ENCODE results near the gene LILRB2. TPM values are rescaled to one million over a fixed set of nuclear protein-coding genes. Genes with fewer than 3 reads are reported as not detected.
"Not testable (repeated sequence)": the region's sequence is repeated elsewhere in the genome, so short reads cannot be mapped to it uniquely, and the experiment has no call there.

The LILRB2 gene
- total RNA-seq, result not detected

GRCh38 chr19:54281007-54281728 is at the start of gene LILRB2:
Gene LILRB2, minus strand, starts transcription at chr19:54281110. Its CDS starts 614 bp downstream, at chr19:54280496.
- Mint-ChIP-seq H3K9me3 (ENCODE audit: low read depth) (no peaks in the 10 kb centered on the region), H3K36me3 (ENCODE audit: low read depth) (no peaks in the 10 kb centered on the region), H3K4me3 (no peak within 1 kb of the TSS), H3K27me3 (peaks cover 39% of the 10 kb centered on the region), H3K27ac (no peak within 1 kb of the TSS), H3K4me1 (no peaks in the 10 kb centered on the region)
- DNase-seq (no peak), ATAC-seq (no peak)
- CTCF ChIA-PET, result no interaction called here
- intact Hi-C loops (cut with DNase I, micrococcal nuclease), result loop anchor here in 1 of 2 experiments (5.0 kb wide), 1 partner anchor 351 kb away; the partner anchor contains the start of gene LILRB1
- POLR2A ChIA-PET, result no interaction called here

- H3K36me3 Mint-ChIP-seq (ENCODE audit: low read depth), result no peaks in the 10 kb centered on the region
- no peak for DNase-seq
- no peak for ATAC-seq
- no peak overlapping the region for H3K4me3 Mint-ChIP-seq
- intact Hi-C loops (cut with DNase I, micrococcal nuclease), result no loop called here
- H3K27me3 Mint-ChIP-seq, result peaks cover 2% of the 10 kb centered on the region
- H3K4me1 Mint-ChIP-seq, result peaks cover 19% of the 10 kb centered on the region
- no peaks in the 10 kb centered on the region for H3K9me3 Mint-ChIP-seq (ENCODE audit: low read depth)
- POLR2A ChIA-PET, result no interaction called here
- CTCF ChIA-PET, result interaction anchor here (1.1 kb wide), 1 partner anchor 16 kb away, joined by 3 read pairs; no protein-coding TSS in a partner anchor
- H3K27ac Mint-ChIP-seq, result no peak overlapping the region
Measured at GRCh38 chr19:54329476-54330165, 48.7 kb upstream of the LILRB2 start.

GRCh38 chr19:54328781-54329180 is 47.9 kb upstream of the LILRB2 start:
- peaks cover 19% of the 10 kb centered on the region for H3K4me1 Mint-ChIP-seq
- ATAC-seq; H3K36me3 Mint-ChIP-seq (ENCODE audit: low read depth); H3K4me3 Mint-ChIP-seq; H3K27me3 Mint-ChIP-seq; POLR2A ChIA-PET; H3K27ac Mint-ChIP-seq; H3K9me3 Mint-ChIP-seq (ENCODE audit: low read depth); intact Hi-C loops (cut with DNase I, micrococcal nuclease); DNase-seq: not testable (repeated sequence)
- CTCF ChIA-PET, result interaction anchor here (2.8 kb wide), 1 partner anchor 61 kb away, joined by 28 read pairs; no protein-coding TSS in a partner anchor

- intact Hi-C loops (cut with DNase I, micrococcal nuclease), result loop anchor here (1.0 kb wide), 2 partner anchors 29 to 66 kb away; no protein-coding TSS in a partner anchor
- ChIA-PET POLR2A (no interaction called here), CTCF (interaction anchor here (0.9 to 2.5 kb wide), 3 partner anchors 61 to 126 kb away, joined by 3 to 30 read pairs (median 7); no protein-coding TSS in a partner anchor)
- Mint-ChIP-seq H3K27me3 (peaks cover 10% of the 10 kb centered on the region), H3K36me3 (ENCODE audit: low read depth) (no peaks in the 10 kb centered on the region), H3K9me3 (ENCODE audit: low read depth) (no peaks in the 10 kb centered on the region), H3K4me1 (peaks cover 19% of the 10 kb centered on the region), H3K4me3 (no peak overlapping the region), H3K27ac (no peak overlapping the region)
- DNase-seq, result no peak
- ATAC-seq, result no peak
Measured at GRCh38 chr19:54325631-54326030, 44.7 kb upstream of the LILRB2 start.

DNA sequence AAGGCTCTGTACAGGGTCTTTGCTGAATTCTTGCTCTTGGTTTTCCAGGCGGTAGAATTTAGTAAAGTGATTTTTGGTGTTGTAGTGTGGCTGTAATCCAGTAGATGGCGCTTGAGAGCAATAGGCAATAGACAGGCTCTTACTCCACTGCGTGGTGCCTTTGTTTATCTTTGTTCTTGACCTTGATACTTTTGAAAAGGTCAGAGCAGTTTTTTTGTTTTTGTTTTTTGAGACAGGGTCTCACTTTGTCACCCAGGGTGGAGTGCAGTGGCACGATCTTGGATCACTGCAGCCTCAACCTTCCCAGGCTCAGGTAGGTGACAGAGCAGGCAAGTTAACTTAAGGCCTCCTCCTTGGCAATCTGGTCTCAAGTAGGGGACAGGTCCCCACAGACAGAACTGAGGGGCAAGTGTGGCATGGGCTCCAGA is 44.3 kb upstream of the LILRB2 start:
- ChIA-PET CTCF (interaction anchor here (0.6 to 2.5 kb wide), 13 partner anchors 9 to 113 kb away, joined by 3 to 30 read pairs (median 5); no protein-coding TSS in a partner anchor), POLR2A (no interaction called here)
- peaks cover 19% of the 10 kb centered on the region for H3K4me1 Mint-ChIP-seq
- no peaks in the 10 kb centered on the region for H3K9me3 Mint-ChIP-seq (ENCODE audit: low read depth)
- intact Hi-C loops (cut with DNase I, micrococcal nuclease), result loop anchor here (1.0 kb wide), 2 partner anchors 29 to 66 kb away; no protein-coding TSS in a partner anchor
- ATAC-seq, result peak; percentile 72
- H3K27me3 Mint-ChIP-seq, result peaks cover 10% of the 10 kb centered on the region
- H3K4me3 Mint-ChIP-seq, result no peak overlapping the region
- H3K36me3 Mint-ChIP-seq (ENCODE audit: low read depth), result no peaks in the 10 kb centered on the region
- no peak overlapping the region for H3K27ac Mint-ChIP-seq
- peak; percentile 56 for DNase-seq

DNA sequence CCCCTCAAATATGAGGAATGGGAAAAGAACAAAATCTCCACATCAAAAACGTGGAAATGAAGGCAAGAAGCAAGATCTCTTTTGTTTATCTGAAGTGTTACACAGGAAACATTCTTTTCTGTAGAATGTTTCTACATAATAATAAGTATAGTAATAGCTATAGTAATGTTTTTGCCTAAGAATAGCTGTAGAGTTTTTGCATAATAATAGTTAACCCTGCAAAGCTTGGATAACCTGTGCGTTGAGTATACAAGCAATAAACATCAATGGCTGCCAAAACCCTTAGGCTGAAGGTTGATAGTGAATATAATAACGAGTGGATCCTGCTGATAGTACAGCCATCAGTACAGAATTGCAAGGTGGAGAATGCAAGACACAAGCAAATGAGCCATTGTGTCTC is 43.2 kb upstream of the LILRB2 start:
- Mint-ChIP-seq H3K4me1 (peaks cover 19% of the 10 kb centered on the region), H3K27ac (no peak overlapping the region), H3K27me3 (peaks cover 10% of the 10 kb centered on the region), H3K9me3 (ENCODE audit: low read depth) (no peaks in the 10 kb centered on the region), H3K4me3 (no peak overlapping the region), H3K36me3 (ENCODE audit: low read depth) (no peaks in the 10 kb centered on the region)
- ChIA-PET CTCF (interaction anchor here (0.6 to 2.5 kb wide), 12 partner anchors 16 to 523 kb away, joined by 3 to 30 read pairs (median 4); no protein-coding TSS in a partner anchor), POLR2A (no interaction called here)
- DNase-seq, result no peak
- intact Hi-C loops (cut with DNase I, micrococcal nuclease), result no loop called here
- ATAC-seq, result no peak

DNA sequence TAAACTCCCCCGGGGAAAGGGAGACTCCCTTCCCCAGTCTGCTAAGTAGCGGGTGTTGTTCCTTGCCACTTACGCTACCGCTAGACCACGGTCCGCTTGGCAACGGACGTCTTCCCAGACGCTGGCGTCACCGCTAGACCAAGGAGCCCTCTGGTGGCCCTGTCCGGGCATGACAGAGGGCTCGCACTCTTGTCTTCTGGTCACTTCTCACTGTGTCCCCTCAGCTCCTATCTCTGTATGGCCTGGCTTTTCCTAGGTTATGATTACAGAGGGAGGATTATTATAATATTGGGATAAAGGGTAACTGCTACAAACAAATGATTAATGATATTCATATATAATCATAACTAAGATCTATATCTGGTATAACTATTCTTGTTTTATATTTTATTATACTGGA is 42.0 kb upstream of the LILRB2 start:
- POLR2A ChIA-PET; H3K4me3 Mint-ChIP-seq; ATAC-seq; intact Hi-C loops (cut with DNase I, micrococcal nuclease); H3K36me3 Mint-ChIP-seq (ENCODE audit: low read depth); CTCF ChIA-PET; DNase-seq; H3K27ac Mint-ChIP-seq; H3K9me3 Mint-ChIP-seq (ENCODE audit: low read depth): not testable (repeated sequence)
- H3K4me1 Mint-ChIP-seq, result peaks cover 13% of the 10 kb centered on the region
- peaks cover 11% of the 10 kb centered on the region for H3K27me3 Mint-ChIP-seq

GRCh38 chr19:54322295-54322694 is 41.4 kb upstream of the LILRB2 start:
- H3K27ac Mint-ChIP-seq; H3K4me1 Mint-ChIP-seq; POLR2A ChIA-PET; intact Hi-C loops (cut with DNase I, micrococcal nuclease); H3K9me3 Mint-ChIP-seq (ENCODE audit: low read depth); H3K36me3 Mint-ChIP-seq (ENCODE audit: low read depth); DNase-seq; ATAC-seq; H3K4me3 Mint-ChIP-seq: not testable (repeated sequence)
- H3K27me3 Mint-ChIP-seq, result peaks cover 11% of the 10 kb centered on the region
- CTCF ChIA-PET, result interaction anchor here (1.6 to 1.7 kb wide), 2 partner anchors 45 to 70 kb away, joined by 4 to 5 read pairs; no protein-coding TSS in a partner anchor

DNA sequence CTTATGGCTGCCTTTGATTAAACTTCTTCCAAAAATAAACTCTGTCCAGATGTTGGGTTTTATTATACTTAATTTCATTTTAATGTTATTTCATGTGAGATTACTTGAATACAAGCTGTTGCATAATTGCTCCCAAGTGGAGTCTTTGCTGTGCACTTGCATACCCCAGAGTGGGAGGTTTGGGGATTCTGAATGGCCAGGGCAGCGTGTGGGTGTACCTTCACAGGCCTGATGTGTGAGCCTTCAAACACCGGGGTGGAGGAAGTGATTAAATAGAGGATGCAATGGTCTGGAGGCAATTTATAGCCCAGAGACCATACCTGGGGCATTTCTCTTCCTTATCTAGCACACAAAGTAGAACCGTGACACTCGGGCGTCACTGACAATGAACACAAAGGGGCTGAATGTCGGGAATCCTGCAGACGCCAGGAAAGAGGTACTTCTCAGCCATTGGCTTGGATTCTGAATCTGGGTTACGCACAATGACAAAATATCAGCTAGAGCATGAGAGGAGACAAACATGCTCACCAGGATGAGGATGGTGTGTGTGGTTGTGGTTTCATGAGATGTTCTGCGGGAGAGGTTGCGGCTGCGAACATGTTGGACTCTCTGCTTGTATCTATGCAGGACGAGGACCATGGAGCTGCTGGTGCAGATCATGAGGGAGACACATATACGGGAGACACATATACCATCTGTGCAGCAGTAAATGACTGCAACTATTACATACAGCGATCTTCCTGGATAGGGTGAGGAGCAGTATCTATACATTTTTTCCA is 39.2 kb upstream of the LILRB2 start:
- no peaks in the 10 kb centered on the region for H3K9me3 Mint-ChIP-seq (ENCODE audit: low read depth)

DNA sequence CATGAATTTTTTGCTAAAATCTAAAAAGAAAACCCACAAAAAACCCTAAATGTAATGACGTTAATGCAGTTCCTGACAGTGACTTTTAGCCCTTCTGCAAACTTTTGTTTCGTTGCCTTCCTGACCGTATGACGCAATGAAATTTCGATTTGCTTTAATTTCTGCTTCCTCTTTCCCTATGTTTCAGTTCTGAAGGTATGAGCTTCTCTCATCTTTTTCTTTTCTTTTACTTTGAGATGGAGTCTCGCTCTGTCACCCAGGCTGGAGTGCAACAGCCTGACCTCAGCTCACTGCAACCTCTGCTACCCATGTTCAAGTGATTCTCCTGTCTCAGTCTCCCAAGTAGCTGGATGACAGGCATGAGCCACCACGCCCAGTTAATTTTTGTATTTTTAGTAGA is 38.1 kb upstream of the LILRB2 start:
- peaks cover 6% of the 10 kb centered on the region for H3K27me3 Mint-ChIP-seq
- no peak overlapping the region for H3K4me3 Mint-ChIP-seq
- ChIA-PET CTCF (no interaction called here), POLR2A (no interaction called here)
- no peaks in the 10 kb centered on the region for H3K9me3 Mint-ChIP-seq (ENCODE audit: low read depth)
- no peak overlapping the region for H3K27ac Mint-ChIP-seq
- no peak for ATAC-seq
- no peak for DNase-seq
- intact Hi-C loops (cut with DNase I, micrococcal nuclease), result no loop called here
- no peaks in the 10 kb centered on the region for H3K4me1 Mint-ChIP-seq
- H3K36me3 Mint-ChIP-seq (ENCODE audit: low read depth), result no peaks in the 10 kb centered on the region

More for the DNA sequence above, 39.2 kb upstream of the LILRB2 start:
- ATAC-seq (no peak), DNase-seq (no peak)
- intact Hi-C loops (cut with DNase I, micrococcal nuclease), result loop anchor here in 1 of 2 experiments (2.0 kb wide), 1 partner anchor 151 kb away; no protein-coding TSS in a partner anchor
- Mint-ChIP-seq H3K4me1 (no peaks in the 10 kb centered on the region), H3K27me3 (peaks cover 11% of the 10 kb centered on the region), H3K36me3 (ENCODE audit: low read depth) (no peaks in the 10 kb centered on the region), H3K4me3 (no peak overlapping the region), H3K27ac (no peak overlapping the region)
- ChIA-PET CTCF (interaction anchor here (1.3 to 1.7 kb wide), 2 partner anchors 70 to 72 kb away, joined by 4 to 6 read pairs; no protein-coding TSS in a partner anchor), POLR2A (no interaction called here)

GRCh38 chr19:54317965-54318240 is 37.0 kb upstream of the LILRB2 start:
- no peak for DNase-seq
- peaks cover 10% of the 10 kb centered on the region for H3K27me3 Mint-ChIP-seq
- no peak overlapping the region for H3K4me3 Mint-ChIP-seq
- intact Hi-C loops (cut with DNase I, micrococcal nuclease), result no loop called here
- no peaks in the 10 kb centered on the region for H3K4me1 Mint-ChIP-seq
- no peaks in the 10 kb centered on the region for H3K9me3 Mint-ChIP-seq (ENCODE audit: low read depth)
- no peak for ATAC-seq
- ChIA-PET CTCF (interaction anchor here (3.6 kb wide), 1 partner anchor 73 kb away, joined by 13 read pairs; no protein-coding TSS in a partner anchor), POLR2A (no interaction called here)
- H3K36me3 Mint-ChIP-seq (ENCODE audit: low read depth), result no peaks in the 10 kb centered on the region
- no peak overlapping the region for H3K27ac Mint-ChIP-seq
